Astrocyte of the cerebellum (primary cell): ENCODE results near the gene CAPRIN1.

ENCODE experiments used
- DNase-seq: peaks from one replicate; pipeline ENCODE4 v3.0.0-alpha.2; 2011; ENCODE audit warnings: low read depth
- H3K4me3 ChIP-seq: 2 replicates; pipeline ENCODE4 v1.5.1; 2011; ENCODE audit warnings: mild to moderate bottlenecking, low read depth, low read length, moderate library complexity
- in situ Hi-C: cut with HindIII; loops from 2 replicates; pipeline ENCODE4 v1.10.0; 2017; ENCODE audit warnings: low sequenced_read_pairs
- TF ChIP-seq, protein P1 (sequence below): IDR thresholded peaks from 2 replicates; pipeline ENCODE4 v1.5.1; 2012; ENCODE audit warnings: low read length, low read depth, moderate library complexity, mild to moderate bottlenecking; ENCODE audit errors: missing control alignments

CAPRIN1 gene

DNA sequence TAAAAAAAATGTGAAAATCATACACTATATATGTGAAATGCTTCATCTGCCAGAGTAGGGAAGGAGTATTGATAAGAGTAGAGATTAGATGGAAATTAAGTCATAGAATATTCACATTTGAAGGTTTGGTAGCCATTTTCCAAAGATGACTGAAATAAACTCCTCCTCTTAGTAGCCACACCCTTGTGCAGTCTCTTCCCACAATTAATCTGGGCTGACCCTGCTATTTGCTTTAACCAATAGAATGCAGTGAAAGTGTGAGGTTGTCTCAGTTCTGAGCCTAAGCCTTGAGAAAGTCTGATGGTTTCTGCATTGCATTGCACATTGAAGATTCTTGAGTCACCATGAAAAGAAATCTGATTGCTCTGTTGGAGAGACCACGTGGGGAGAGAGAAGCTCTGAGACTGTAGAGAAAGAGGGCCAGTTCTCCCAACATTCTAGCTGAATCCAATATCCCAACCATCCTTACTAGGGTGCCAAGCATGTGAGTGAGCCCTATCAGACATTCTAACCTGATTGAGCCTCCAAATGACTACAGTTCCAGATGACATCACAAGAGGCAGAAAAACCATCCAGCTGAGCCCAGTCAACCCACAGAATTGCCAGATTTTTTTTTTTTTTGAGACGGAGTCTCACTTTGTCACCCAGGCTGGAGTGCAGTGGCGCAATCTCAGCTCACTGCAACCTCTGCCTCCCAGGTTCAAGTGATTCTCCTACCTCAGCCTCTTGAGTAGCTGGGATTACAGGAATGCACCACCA is 29.4 kb upstream of the CAPRIN1 start:
- TF ChIP-seq, protein P1, sequence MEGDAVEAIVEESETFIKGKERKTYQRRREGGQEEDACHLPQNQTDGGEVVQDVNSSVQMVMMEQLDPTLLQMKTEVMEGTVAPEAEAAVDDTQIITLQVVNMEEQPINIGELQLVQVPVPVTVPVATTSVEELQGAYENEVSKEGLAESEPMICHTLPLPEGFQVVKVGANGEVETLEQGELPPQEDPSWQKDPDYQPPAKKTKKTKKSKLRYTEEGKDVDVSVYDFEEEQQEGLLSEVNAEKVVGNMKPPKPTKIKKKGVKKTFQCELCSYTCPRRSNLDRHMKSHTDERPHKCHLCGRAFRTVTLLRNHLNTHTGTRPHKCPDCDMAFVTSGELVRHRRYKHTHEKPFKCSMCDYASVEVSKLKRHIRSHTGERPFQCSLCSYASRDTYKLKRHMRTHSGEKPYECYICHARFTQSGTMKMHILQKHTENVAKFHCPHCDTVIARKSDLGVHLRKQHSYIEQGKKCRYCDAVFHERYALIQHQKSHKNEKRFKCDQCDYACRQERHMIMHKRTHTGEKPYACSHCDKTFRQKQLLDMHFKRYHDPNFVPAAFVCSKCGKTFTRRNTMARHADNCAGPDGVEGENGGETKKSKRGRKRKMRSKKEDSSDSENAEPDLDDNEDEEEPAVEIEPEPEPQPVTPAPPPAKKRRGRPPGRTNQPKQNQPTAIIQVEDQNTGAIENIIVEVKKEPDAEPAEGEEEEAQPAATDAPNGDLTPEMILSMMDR: no peak
- H3K4me3 ChIP-seq: no peak overlapping the region
- in situ Hi-C loops: no loop called here
- DNase-seq: no peak

DNA sequence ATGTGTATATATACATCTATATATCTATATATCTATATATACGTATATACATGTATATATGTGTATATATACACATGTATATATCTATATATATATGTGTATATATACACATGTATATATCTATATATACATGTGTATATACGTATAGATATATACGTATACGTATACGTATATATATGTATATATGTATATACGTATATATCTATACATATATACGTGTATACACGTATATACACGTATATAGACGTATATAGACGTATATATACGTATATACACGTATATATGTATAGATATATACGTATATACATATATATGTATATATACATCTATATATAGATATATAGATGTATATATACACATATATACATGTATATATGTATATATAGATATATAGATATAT is 25.1 kb upstream of the CAPRIN1 start:
- no peak overlapping the region for H3K4me3 ChIP-seq
- no peak for DNase-seq
- in situ Hi-C loops: no loop called here
- TF ChIP-seq, protein P1: no peak

DNA sequence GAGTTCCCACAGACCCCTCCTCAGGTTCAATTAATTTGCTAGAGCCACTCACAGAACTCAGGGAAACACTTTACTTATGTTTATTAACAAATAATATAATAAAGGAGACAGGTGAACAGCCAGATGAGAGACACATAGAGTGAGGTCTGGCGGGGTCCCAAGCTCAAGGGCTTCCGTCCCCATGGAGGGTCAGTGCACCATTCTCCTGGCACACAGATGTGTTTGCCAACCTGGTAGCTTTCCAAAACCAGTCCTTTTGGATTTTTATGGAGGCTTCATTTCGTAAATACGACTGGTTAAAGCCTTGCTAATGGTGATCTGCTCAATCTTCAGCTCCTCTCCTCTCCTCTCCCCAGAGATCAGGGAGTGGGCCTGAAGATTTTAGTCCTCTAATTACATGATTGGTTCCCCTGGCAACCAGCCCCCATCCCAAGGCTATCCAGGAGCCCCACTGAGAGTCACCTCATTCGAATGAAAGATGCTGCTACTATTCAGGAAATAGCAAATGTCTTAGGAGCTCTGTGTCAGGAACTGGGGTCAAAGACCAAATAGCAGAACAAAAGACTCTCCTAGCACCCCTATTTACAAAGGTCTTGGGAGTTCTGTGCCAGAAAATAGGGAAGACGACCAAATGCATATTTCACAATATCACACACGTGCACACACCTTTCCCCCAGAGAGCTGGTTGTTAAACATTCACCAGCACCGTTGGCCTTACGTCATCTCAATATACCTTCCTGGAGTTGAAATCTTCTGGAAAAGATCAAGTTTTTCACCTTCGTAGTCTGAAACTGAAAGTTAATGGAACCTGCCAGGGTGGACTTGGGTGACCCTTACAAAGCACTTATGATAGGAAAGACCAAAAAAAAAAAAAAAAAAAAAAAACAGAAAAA is 23.8 kb upstream of the CAPRIN1 start:
- no peak for DNase-seq
- H3K4me3 ChIP-seq: no peak overlapping the region
- in situ Hi-C loops: no loop called here
- TF ChIP-seq, protein P1: no peak

DNA sequence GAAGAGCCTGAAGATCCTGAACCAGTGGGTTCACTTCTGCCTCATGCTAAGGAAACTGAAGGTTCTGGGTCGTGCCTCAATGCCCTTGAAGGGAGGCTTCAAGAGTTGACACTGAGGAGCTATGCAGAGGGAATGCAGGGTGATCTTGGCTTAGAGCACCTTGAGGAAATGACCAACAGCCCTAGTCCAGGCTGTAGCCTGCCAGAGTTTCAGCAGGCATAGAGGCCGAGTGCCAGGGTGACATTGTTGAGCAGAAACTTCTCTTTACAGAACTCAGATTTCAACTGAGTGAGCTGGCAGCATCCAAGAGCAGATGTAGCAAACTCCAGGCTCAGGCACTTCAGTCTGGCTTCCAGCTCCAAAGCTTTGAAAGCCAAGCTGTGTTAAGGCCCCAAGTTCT is 23.1 kb upstream of the CAPRIN1 start:
- in situ Hi-C loops: no loop called here
- TF ChIP-seq, protein P1: no peak
- DNase-seq: no peak

DNA sequence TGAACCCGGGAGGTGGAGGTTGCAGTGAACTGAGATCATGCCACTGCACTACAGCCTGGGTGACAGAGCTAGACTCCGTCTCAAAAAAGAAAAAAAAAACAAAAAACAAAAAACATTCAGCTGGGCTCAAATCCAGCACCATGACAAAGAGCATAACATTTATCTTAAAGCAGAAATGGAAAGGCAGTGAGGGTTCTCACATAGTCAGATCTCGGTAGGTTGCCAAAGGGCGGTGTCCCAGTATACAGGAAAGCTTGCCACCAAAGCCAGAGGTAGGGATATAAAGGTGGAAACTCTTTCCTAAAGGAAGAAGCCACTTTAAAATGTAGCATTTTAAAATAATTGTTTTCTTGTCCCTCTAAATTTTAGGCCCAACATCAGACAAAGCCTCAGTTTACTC is 22.4 kb upstream of the CAPRIN1 start:
- no peak overlapping the region for H3K4me3 ChIP-seq
- TF ChIP-seq, protein P1: no peak
- DNase-seq: no peak
- in situ Hi-C loops: no loop called here

More for the DNA sequence above, 23.1 kb upstream of the CAPRIN1 start:
- no peak overlapping the region for H3K4me3 ChIP-seq

DNA sequence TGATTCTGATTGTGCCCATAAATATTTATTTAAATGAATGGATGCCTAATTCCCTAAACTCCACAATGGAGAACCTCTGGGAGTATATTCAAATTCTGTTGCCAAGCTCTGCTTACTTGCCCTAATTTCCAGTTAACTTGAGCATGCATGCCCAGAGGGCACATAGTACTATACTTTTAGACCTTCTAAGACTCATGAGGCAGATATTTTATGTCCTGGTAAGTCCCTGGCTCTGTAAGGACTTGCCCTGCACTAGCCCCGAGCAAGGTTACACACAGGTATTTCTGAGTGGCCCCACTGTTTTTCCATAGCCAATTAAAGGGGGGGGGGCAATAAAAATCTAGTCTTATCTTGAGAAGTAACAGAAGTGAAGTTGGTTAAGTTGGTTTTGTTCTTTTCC is 21.1 kb upstream of the CAPRIN1 start:
- DNase-seq: no peak
- in situ Hi-C loops: no loop called here

More for the DNA sequence above, 21.1 kb upstream of the CAPRIN1 start:
- no peak overlapping the region for H3K4me3 ChIP-seq
- TF ChIP-seq, protein P1: no peak
